ENCODE data around the gene SLC4A2. TPM values are rescaled to one million over a fixed set of nuclear protein-coding genes. Genes with fewer than 3 reads are reported as not detected.
"Not testable (repeated sequence)": the region's sequence is repeated elsewhere in the genome, so short reads cannot be mapped to it uniquely, and the experiment has no call there.

The SLC4A2 gene
- total RNA-seq, 2 experiments from 2014 or later, result 25.6 to 29.7 TPM

GRCh38 chr7:151038951-151039849 lies 20.2 kb upstream of the SLC4A2 start:
- H3K36me3 Mint-ChIP-seq (ENCODE audit: low read depth), result peaks cover 4% of the 10 kb centered on the region
- DNase-seq, result peak; percentile 80
- H3K4me1 Mint-ChIP-seq (ENCODE audit: low read depth), result peaks cover 16% of the 10 kb centered on the region
- H3K27me3 Mint-ChIP-seq (ENCODE audit: low read depth), result no peaks in the 10 kb centered on the region
- H3K4me3 Mint-ChIP-seq, result no peak overlapping the region
- CTCF ChIA-PET, result interaction anchor here (1.0 to 1.3 kb wide), 2 partner anchors 11 to 29 kb away, joined by 3 to 8 read pairs; partner anchors contain the start of gene ABCB8
- H3K27ac Mint-ChIP-seq, result peak overlapping the region; percentile 35
- H3K9me3 Mint-ChIP-seq, result no peaks in the 10 kb centered on the region
- intact Hi-C loops (cut with micrococcal nuclease), result loop anchor here (1.0 kb wide), 1 partner anchor 19 kb away; no protein-coding TSS in a partner anchor

- Mint-ChIP-seq H3K4me1 (ENCODE audit: low read depth) (peaks cover 16% of the 10 kb centered on the region), H3K4me3 (no peak overlapping the region), H3K36me3 (ENCODE audit: low read depth) (peaks cover 4% of the 10 kb centered on the region), H3K27ac (no peak overlapping the region), H3K9me3 (no peaks in the 10 kb centered on the region), H3K27me3 (ENCODE audit: low read depth) (no peaks in the 10 kb centered on the region)
- DNase-seq, result no peak
- CTCF ChIA-PET, result no interaction called here
- intact Hi-C loops (cut with micrococcal nuclease), result loop anchor here (1.0 kb wide), 1 partner anchor 18 kb away; no protein-coding TSS in a partner anchor
Observed at GRCh38 chr7:151039850-151040548, 19.4 kb upstream of the SLC4A2 start.

GRCh38 chr7:151040616-151041375 lies 18.6 kb upstream of the SLC4A2 start:
- no peaks in the 10 kb centered on the region for H3K27me3 Mint-ChIP-seq (ENCODE audit: low read depth)
- intact Hi-C loops (cut with micrococcal nuclease), result no loop called here
- H3K36me3 Mint-ChIP-seq (ENCODE audit: low read depth), result peaks cover under 1% of the 10 kb centered on the region
- no peaks in the 10 kb centered on the region for H3K9me3 Mint-ChIP-seq
- DNase-seq, result no peak
- H3K4me1 Mint-ChIP-seq (ENCODE audit: low read depth), result peaks cover 16% of the 10 kb centered on the region
- H3K4me3 Mint-ChIP-seq, result no peak overlapping the region
- CTCF ChIA-PET, result no interaction called here
- no peak overlapping the region for H3K27ac Mint-ChIP-seq

- H3K4me1 Mint-ChIP-seq (ENCODE audit: low read depth), result peaks cover 16% of the 10 kb centered on the region
- H3K9me3 Mint-ChIP-seq; intact Hi-C loops (cut with micrococcal nuclease); H3K27me3 Mint-ChIP-seq (ENCODE audit: low read depth); H3K27ac Mint-ChIP-seq; DNase-seq; H3K36me3 Mint-ChIP-seq (ENCODE audit: low read depth); H3K4me3 Mint-ChIP-seq; CTCF ChIA-PET: not testable (repeated sequence)
Observed at GRCh38 chr7:151043449-151043848, 15.9 kb upstream of the SLC4A2 start.

- CTCF ChIA-PET, result no interaction called here
- H3K4me3 Mint-ChIP-seq, result no peak overlapping the region
Observed at GRCh38 chr7:151043959-151044358, 15.4 kb upstream of the SLC4A2 start.

GRCh38 chr7:151045262-151045661 lies 14.1 kb upstream of the SLC4A2 start:
- intact Hi-C loops (cut with micrococcal nuclease), result no loop called here
- no peak for DNase-seq
- CTCF ChIA-PET, result no interaction called here
- no peak overlapping the region for H3K4me3 Mint-ChIP-seq
- H3K36me3 Mint-ChIP-seq (ENCODE audit: low read depth), result no peaks in the 10 kb centered on the region
- H3K27me3 Mint-ChIP-seq (ENCODE audit: low read depth), result no peaks in the 10 kb centered on the region
- no peak overlapping the region for H3K27ac Mint-ChIP-seq
- H3K4me1 Mint-ChIP-seq (ENCODE audit: low read depth), result no peaks in the 10 kb centered on the region
- no peaks in the 10 kb centered on the region for H3K9me3 Mint-ChIP-seq

More at GRCh38 chr7:151043959-151044358, 15.4 kb upstream of the SLC4A2 start:
- Mint-ChIP-seq H3K9me3 (no peaks in the 10 kb centered on the region), H3K27me3 (ENCODE audit: low read depth) (no peaks in the 10 kb centered on the region), H3K27ac (no peak overlapping the region), H3K4me1 (ENCODE audit: low read depth) (peaks cover 11% of the 10 kb centered on the region), H3K36me3 (ENCODE audit: low read depth) (no peaks in the 10 kb centered on the region)
- intact Hi-C loops (cut with micrococcal nuclease), result no loop called here
- DNase-seq, result no peak

GRCh38 chr7:151045967-151046366 lies 13.4 kb upstream of the SLC4A2 start:
- no peak overlapping the region for H3K27ac Mint-ChIP-seq
- H3K27me3 Mint-ChIP-seq (ENCODE audit: low read depth), result no peaks in the 10 kb centered on the region
- no peak overlapping the region for H3K4me3 Mint-ChIP-seq
- H3K4me1 Mint-ChIP-seq (ENCODE audit: low read depth), result no peaks in the 10 kb centered on the region
- CTCF ChIA-PET, result no interaction called here
- H3K9me3 Mint-ChIP-seq, result no peaks in the 10 kb centered on the region
- no peak for DNase-seq
- intact Hi-C loops (cut with micrococcal nuclease), result no loop called here
- H3K36me3 Mint-ChIP-seq (ENCODE audit: low read depth), result no peaks in the 10 kb centered on the region

- no peak for DNase-seq
- H3K27ac Mint-ChIP-seq, result no peak overlapping the region
- CTCF ChIA-PET, result no interaction called here
Observed at GRCh38 chr7:151046603-151047573, 12.5 kb upstream of the SLC4A2 start.

GRCh38 chr7:151047976-151048815 lies 11.2 kb upstream of the SLC4A2 start, which contains the start of gene ASIC3:
Gene ASIC3 (plus strand): TSS chr7:151048531. CDS start chr7:151048886, 355 bp downstream.
- intact Hi-C loops (cut with micrococcal nuclease), result no loop called here
- no peak within 1 kb of the TSS for H3K4me3 Mint-ChIP-seq
- H3K27ac Mint-ChIP-seq, result no peak within 1 kb of the TSS
- CTCF ChIA-PET, result interaction anchor here (1.0 kb wide), 1 partner anchor 53 kb away, joined by 3 read pairs; no protein-coding TSS in a partner anchor
- DNase-seq, result no peak
- no peaks in the 10 kb centered on the region for H3K27me3 Mint-ChIP-seq (ENCODE audit: low read depth)
- H3K4me1 Mint-ChIP-seq (ENCODE audit: low read depth), result peaks cover 5% of the 10 kb centered on the region
- no peaks in the 10 kb centered on the region for H3K9me3 Mint-ChIP-seq
- no peaks in the 10 kb centered on the region for H3K36me3 Mint-ChIP-seq (ENCODE audit: low read depth)

More at GRCh38 chr7:151046603-151047573, 12.5 kb upstream of the SLC4A2 start:
- no peak overlapping the region for H3K4me3 Mint-ChIP-seq
- intact Hi-C loops (cut with micrococcal nuclease), result no loop called here
- no peaks in the 10 kb centered on the region for H3K27me3 Mint-ChIP-seq (ENCODE audit: low read depth)
- no peaks in the 10 kb centered on the region for H3K4me1 Mint-ChIP-seq (ENCODE audit: low read depth)
- no peaks in the 10 kb centered on the region for H3K9me3 Mint-ChIP-seq
- no peaks in the 10 kb centered on the region for H3K36me3 Mint-ChIP-seq (ENCODE audit: low read depth)

GRCh38 chr7:151048911-151049463 lies 10.4 kb upstream of the SLC4A2 start:
- CTCF ChIA-PET, result no interaction called here
- H3K4me1 Mint-ChIP-seq (ENCODE audit: low read depth), result peaks cover 5% of the 10 kb centered on the region
- intact Hi-C loops (cut with micrococcal nuclease), result no loop called here

More at GRCh38 chr7:151048911-151049463, 10.4 kb upstream of the SLC4A2 start:
- no peaks in the 10 kb centered on the region for H3K9me3 Mint-ChIP-seq
- no peaks in the 10 kb centered on the region for H3K36me3 Mint-ChIP-seq (ENCODE audit: low read depth)
- DNase-seq, result no peak
- no peak overlapping the region for H3K4me3 Mint-ChIP-seq
- no peak overlapping the region for H3K27ac Mint-ChIP-seq
- no peaks in the 10 kb centered on the region for H3K27me3 Mint-ChIP-seq (ENCODE audit: low read depth)

All from activated naive CD4-positive, alpha-beta T cell treated with anti-CD3 and anti-CD28 coated beads for 36 hours (primary cell).